Limb (tissue), 2 donors: ENCODE data around the gene KIAA1671.

Experiments
- DNase-seq, 2 donors: peaks; one replicate each; pipeline ENCODE4 v3.0.0-alpha.2; 2016; ENCODE audit errors: extremely low spot score in 2 of 2

Gene KIAA1671

DNA sequence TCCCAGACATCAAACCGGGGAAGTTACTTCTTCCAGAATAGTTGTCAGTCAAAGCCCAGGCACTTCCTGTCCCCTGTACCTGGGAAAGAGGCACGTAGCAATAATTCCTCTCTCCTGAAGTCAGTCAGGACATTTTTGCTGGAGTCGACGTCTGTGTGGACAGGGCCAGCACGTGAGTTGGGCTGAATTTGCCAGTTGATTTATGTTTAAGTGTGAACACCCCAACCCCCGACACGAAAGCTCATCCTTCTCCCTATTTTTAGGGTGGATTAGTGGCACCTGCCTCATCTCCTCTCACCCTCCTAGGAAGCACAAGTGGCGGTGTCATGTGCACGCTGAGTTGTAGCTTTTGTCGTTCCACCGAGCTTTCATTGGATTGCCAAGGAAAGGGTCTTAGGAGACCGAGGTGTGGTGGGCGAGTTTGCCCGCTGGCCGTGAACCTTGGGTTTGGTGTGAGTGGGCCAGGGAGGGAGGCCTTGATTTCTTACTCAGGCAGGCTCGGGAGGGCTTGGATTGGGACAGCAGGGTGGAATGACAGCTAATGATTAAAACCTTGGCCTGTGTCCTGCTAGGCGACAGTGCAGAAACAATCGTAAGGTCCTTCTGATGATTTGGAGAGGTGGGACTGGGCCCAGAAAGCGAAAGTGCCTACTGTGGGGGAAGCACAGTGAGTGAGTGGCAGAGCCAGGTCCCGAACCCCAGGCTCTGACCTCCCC, 160.2 kb downstream of the KIAA1671 start:
- DNase-seq: no peak

DNA sequence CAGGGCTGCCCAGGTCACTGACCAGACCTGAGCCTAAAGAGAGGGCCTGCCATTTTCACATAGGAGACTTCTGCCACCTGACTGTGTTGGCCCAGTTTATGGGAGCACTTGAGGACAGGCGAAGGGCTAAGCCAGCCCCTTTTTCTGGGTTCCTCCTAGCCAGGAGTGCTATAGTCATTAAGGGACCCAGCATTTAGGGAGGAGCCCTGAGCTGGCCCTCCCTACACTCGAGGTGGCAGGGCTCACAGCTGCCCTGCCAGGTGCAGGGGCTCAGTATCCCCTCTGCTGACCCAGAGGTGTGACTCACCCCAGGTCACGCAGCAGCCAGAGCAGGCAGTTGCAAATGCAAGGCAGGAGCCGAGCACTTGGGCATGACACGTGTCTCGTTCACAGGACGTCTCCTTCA, 160.8 kb downstream of the KIAA1671 start:
- no peak for DNase-seq

DNA sequence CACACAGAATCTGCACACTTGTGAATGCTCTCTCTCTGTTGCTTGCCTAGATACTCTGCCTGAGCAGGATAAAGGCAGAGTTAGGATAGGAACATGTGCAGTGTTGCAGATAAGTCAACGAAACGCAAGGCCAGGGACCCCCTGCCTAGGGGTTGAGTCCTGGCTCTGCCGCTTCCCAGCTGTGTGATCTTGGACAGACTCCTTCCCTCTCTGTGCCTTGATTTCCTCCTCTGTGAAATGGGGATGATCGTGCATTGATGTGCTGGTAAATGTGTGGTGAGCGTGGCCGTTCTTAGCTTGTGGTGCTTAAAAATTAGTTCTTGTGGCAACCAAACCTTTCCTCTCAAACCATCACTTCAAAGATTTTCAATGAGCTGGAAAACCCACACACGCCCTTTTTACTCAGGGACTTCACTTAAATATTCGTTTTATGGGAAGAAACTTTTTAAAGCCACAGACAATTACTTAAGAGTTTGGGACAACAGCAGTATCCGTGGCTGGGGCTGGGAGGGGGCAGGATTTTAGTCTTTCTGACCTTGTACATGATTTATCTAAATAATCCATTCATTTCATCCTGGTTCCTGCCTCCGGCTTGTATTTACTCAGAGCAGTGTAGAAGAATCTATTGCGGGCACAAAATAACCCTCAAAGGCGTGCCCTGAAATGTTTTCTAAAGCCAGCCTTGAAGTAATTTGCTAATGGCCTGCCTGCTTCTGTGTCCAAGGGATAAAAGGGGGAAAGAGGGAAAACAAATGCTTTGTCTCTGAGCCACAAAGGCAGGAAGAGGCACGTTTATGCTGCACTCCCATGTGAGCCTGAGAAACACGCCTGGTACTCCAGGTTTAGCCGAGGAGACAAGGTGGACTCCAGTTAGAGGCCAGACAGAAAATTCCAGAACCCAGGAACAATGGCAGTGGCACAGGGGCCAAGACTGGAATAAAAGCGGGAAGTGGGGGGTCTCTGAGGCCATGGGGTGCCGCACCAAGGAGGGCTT, 162.2 kb downstream of the KIAA1671 start:
- DNase-seq: no peak

DNA sequence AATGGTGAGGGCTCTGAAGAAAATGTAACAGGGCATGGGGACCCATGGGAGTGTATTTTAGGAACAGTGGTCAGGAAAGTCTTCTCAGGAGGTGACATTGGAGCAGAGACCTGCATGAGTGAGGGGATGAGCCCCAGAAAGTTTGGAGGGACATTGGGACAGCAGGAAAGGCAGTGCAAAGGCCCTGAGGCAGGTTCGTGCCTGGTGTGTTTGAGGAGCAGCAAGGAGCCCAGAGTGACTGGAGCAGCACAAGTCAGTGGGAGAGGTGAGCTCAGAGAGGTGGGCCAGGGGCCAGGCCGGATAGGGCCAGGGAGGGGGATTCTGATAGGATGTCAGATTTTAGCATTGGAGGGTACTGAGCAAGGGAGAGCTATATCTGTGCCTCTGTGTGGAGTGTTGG, 167.1 kb downstream of the KIAA1671 start:
- no peak for DNase-seq

DNA sequence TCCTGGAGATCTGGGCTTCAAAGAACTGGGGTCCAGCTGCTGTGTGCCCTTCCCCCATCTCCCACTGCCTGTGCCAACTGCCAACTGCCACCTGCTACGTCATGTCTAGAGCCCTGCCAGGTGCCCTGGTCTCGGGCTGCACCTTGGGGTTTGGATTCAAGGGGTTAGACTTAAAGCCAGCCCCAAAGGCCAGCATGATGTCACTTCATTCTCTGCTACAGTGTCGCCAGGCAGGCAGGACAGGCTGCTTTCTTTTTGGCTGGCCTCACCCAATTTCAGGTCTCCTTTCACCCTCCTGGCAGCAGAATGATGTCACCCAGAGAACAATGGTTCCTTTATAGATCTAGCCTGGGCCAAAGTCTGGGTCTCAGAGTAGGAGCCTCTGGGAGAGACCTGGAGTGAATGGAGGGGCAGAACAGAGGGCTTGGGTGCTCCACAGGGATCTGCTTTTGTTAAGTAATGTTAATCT, 167.6 kb downstream of the KIAA1671 start:
- DNase-seq: no peak

DNA sequence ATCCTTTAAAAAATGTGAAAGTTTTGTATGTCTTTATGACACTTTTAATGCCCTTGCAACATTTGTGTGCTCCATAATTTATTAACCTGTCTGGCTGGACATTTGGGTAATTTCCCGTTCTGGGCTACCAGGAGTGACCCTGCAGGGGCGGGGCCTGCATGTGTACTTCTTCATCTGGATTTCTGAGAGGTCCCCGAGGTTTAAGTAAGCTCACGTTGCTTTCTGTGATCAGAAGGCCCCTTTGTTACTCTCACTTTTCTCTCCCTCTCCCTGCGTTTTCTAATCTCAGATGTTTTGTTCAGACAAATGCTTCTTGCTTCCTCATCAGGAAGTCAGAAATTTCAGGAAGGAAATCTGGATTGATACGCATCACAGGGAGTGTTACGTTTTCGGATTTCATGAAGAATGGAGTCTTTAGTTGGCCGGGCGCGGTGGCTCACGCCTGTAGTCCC, 168.3 kb downstream of the KIAA1671 start:
- DNase-seq: no peak

DNA sequence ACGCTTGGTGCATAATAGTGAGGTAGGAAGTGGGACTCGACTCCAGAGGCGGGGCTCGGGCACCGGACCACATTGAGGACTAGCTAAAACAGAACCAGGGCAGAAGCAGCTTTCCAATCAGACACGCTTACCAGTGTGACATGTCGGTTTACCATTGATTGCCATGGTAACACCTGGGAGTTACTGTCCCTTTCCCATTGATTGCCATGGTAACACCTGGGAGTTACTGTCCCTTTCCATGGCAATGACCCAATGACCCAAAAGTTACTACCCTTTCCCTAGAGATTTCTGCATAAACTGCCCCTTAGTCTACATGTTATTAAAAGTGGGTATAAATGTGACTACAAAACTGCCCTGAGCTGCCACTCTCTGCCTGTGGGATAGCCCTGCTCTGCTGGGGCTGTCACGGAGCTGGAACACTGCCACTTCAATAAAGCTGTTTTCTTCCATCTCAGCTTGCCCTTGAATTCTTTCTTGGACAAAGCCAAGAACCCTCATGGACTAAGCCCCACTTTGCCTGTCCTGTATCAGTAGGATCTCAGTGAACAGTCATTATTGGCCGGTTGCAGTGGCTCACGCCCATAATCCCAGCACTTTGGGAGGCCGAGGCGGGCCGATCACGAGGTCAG, 169.7 kb downstream of the KIAA1671 start:
- no peak for DNase-seq

DNA sequence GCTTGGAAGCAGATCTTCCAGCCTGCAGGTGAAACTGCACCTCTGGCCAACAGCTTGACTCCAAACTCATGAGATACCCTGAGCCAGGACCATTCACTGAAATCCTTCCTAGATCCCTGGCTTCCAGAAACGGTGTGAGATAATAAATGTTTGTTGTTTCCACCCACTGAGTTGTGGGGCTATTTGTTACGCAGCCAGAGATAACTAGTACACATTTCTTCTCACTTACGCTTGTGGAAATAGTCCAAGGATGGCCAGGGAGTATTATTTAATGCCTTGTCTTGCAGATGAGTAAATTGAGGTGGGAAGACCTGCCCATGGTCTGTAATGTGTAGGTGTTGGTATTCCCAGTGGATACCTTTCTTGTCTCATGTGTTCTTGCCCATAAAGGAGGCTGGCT, 171.2 kb downstream of the KIAA1671 start:
- no peak for DNase-seq

DNA sequence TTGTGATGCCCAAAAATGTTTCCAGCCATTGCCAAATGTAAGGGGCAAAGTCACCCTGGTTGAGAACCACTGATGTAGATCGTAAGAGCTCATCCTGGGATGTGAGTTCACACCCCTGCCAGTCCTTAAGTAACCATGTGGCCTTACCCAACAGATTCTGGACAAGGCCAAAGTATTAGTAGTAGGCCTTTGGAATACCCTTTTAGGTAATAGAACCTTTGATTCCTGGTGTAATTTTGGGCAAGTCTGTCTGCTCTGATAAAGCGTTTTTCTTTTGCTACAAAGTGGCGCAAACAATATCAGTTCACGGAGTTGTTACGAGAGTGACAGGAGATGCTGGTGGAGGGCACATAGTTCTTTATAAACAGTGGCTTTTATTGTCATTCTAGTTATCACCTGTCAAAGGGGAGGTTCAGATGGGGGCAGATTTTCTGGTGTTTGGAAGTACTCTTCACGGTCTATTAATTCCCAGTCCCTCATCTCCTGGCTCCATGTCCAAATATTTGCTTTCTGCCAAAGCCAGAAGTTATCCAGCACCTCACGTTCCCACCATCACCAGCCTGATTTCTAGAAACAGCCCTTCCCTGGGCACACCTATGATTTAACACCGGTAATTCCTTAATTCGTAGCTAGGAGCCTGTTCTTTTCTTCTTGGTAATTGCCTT, 173.3 kb downstream of the KIAA1671 start:
- no peak for DNase-seq

DNA sequence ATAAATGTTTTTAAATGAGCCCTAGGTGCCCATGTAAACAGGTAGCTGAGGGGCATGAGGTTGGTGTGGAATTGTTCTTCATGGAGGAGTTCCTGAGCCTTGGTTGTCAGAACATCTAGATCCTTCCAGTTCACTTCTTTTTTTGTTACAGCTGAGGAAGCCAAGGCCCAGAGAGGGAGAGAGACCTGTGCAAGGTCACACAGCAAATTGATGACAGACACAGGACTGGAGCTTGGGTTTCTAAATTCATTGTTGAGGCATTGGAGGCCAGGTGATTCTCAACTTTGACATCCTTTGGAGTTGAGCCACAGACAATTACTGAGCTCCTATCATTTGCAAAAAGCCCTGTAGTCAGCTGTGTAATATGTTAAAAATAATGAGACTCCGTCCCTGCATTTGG, 174.0 kb downstream of the KIAA1671 start:
- no peak for DNase-seq

DNA sequence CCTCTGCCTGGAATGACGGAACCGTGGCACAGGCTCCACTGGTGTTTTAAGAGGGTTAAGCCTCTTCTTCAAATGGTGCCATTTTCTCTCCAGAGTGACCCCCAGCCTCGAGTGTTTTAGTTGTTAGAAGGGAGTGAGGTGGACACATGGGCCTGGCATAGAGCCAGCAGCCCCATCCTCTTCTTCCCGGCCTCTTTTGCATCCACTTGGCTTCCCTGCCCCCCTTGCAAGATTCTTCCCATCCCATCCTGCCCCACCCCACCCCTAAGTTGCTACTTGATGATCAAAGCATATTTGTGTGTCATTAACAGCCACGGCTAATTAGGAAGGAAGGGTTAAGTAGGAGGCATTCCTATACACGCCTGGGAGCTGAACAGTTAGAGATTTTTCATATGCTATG, 174.8 kb downstream of the KIAA1671 start:
- DNase-seq: no peak

DNA sequence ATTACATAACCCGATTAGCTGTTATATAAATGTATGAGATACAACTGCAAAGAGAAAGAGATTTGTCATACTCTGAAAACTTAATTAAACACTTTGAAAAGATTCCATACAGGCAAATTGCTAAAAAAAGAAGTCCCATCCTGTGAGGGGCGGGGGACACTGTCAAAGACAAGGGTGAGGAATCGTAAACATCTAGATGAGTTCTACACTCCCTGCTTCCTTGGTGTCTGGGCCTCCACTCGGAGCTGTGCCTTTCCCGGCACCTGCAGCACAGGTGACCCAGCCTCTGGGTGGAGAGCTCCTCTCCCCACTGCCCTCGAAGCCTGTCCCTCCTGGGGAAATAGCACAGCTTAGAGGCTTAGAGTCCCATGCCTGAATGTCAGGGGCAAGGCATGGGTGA, 177.9 kb downstream of the KIAA1671 start:
- DNase-seq: no peak

DNA sequence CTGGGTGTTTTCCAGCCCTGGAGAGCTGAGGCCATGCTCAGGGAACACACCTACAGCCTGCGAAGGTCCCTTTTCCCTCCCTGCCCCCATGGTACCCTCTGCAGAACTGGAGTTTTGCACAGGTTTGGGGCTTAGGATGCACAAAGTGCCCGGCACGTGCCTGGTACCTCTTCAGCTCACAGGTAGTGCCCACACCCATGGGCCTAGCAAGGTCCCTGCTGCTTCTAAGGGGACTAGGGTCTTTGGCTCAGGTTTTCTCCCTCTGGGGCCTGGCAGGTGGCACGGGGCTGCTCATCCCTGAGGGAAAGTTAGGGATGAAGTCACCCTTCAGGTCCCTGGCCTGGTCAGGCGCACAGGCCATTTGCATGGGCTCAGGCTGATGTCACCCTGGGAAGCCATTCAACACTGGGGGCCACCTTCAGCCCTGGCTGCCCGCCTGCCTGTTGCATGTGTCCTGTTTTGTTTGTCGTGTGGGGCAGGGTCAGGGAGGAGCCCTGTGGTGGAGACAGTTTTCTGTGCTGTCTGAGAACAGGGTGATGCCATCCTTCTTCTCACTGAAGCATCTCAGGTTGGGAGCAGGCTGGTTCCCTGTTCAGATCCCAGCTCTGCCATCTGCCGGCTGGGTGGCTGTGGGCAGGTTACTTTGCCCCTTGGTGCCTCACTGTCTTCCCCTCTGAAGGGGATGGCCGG, 178.8 kb downstream of the KIAA1671 start:
- no peak for DNase-seq

DNA sequence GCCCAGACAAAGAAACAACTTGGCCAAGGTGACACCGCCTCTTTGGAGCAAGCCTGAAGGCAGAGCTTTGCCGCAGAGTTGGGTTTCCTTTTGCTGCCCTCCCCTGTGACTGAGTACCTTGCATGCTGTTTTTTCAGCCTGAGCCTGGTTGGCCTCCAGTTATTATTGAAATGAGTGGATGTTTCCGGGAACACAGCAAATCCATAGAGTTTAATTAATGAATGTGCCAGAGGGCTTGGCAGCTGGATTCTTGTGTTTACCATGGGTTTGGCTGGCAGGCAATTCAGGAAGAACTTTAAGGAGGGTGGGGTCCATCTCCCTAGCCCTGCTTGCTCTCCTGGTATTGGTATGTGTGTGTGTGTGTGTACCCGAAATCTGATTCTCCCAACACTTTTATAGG, 181.5 kb downstream of the KIAA1671 start:
- DNase-seq: no peak

DNA sequence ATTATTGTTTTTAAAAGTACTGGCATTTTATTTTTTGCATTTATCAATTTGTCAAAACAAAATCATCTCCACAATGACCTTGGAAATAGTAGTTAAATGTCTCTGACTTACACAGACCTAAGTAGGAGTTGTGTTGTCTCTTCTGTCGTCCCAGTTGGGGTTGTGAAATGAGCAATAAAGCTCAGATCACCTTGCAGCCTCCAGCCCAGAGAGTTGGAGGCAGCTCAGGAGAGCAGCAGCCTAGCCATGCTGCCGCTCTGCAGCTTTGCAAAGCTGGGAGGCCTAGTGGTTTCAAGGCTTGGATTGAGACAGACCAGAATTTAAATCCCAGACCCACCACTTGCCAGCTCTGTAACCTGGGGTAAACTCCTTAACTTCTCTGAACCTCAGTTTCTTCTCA, 181.9 kb downstream of the KIAA1671 start:
- DNase-seq: no peak

DNA sequence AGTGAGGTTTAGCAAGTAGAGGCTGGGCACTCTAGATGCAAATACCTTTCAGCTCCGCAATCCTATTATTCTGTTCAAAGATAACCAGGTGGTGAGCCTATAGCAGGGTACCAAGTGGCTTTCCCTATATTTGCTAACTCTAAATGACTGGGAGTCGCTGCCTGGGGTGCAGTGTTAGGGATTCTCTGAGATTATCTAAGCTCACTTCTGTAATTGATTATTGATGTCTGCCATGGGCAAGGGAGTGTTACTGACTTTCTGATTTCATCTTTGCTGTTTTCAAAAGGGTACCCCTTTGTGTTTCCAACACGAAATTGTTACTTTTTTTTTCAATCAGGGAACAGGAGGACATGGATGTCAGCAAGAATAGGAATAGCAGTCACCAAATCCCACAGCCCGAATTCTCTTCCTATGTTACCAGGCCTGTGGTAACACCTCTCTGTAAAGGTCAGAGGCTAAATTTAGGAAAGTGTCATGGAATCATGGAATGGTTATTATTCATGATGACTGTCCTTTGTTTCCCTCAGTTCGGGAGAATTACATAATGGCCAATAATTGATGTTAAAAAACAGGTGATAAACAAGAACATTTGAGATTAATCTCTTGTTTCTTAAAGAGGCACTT, 184.5 kb downstream of the KIAA1671 start:
- DNase-seq: no peak

DNA sequence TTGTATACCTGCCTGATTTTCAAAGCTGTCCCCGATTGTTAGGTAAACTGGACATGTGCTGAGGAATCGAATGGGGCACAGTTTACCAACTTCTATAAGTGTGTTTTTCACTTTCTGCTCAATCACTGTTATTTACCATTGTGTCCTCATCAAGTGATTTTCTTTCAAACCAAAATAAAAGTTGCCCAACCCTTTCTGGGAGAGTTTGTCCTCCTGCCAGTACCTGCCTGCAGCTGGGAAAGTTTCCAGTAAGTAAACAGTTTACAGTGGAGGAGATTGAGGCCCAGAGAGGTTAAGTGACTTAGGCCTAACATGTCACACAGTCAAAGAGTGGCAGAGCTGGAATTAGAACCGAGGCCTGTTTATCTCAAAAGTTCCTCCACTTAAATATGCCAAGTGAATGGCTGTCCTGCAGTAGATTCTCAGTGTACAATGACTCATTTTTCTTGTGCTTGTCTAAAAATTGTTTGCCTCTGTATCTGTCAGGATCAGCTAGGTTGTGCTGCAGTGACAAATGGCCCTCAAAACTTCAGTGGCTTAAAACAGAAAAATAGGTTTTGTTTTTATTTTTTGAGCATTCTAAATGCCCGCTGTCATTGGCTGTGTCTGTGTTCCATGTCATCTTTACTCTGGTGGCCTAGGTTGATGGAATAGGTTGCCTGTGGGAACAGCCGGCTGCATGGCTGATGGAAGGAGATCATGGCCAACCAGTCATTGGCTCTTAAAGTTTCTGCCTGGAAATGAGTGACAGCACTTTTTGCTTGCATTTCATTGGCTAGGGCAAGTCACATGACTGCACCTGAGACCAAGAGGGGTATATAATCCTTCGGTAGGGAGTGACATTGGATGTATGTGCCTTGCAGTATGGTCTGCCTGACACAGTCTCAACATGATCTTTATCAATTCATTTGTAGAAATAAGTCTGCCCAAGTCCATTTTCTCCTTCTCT, 185.3 kb downstream of the KIAA1671 start:
- no peak for DNase-seq

DNA sequence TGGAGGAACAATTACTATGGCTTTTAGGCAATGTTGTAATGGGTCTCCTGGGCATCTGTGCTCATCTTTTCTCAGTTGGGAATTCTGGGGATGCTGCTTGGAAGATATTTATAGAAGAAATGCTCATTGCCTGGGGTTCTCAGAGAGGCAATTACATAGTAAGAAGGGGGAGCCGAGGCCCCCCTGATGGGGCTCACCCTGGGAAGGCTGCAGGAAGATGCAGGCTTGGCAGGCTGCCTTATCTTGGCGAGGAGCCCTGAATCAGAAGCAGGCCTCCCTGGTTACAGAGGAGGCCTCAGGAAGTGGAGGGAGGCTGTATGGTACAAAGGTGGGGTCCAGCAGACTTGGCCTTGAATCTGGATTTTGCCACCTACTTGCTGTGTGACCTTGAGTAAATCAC, 186.5 kb downstream of the KIAA1671 start:
- DNase-seq: peak in 1 of 2 donors; percentile 76

DNA sequence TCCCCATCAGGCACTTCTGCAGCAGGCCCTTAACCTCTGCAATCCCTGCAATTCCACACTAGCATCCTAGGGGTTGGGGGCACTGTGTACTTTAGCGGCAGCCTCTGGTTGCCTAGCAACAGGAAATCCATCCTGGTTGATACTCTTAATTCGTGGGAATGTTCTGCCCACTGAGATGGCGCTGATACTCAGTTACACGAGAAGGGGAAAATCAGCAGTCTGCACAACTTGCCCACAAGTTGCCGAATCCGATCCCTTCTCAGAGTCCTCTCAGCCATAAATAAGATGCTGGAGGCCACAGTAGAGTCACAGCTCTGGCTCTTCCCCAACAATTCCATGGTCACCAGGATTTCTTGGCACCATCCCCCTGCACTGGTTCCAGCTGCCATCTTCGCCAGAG, 189.6 kb downstream of the KIAA1671 start:
- DNase-seq: peak in 1 of 2 donors; percentile 44
